Tibial nerve (tissue), 3 donors: ENCODE results near the gene INKA2.

Source experiments
- POLR2A ChIP-seq, 2 donors: fragments of 450-650 bp; IDR thresholded peaks; one replicate each; pipeline ENCODE4 v1.6.1; 2017; ENCODE audit warnings: antibody characterized with exemption in 2 of 2, mild to moderate bottlenecking in 2 of 2, moderate library complexity in 2 of 2
- TF ChIP-seq, protein P1 (sequence below), 5 experiments: fragments of 200-600 bp in 3 of 5; fragments of 450-650 bp in 2 of 5; sonication (generic) in 3 of 5; IDR thresholded peaks; one replicate each; pipeline ENCODE4 v1.5.1; 2016 to 2019; ENCODE audit warnings: antibody characterized with exemption in 5 of 5, mild to moderate bottlenecking in 3 of 5, moderate library complexity in 2 of 5

DNA sequence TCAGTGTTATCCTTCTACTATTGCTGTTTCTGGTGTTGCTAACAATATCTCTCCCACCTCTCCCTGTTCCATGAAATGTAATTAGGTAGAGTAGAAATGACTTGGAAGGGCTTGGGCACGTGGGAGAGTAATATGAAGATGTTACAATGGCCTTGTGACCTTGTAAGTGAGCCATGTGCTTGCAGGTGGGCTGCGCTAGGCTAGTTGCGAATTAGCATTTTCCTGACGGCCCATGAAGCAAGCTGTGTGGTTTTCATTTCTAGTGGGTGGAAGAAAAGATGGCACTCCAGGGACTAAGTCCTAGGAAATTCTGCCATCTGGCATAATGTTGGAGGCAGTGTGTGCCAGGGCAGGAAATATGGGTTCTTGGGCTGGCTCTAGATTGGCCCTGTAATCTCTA lies 8.8 kb upstream of the INKA2 start:
- TF ChIP-seq, protein P1, sequence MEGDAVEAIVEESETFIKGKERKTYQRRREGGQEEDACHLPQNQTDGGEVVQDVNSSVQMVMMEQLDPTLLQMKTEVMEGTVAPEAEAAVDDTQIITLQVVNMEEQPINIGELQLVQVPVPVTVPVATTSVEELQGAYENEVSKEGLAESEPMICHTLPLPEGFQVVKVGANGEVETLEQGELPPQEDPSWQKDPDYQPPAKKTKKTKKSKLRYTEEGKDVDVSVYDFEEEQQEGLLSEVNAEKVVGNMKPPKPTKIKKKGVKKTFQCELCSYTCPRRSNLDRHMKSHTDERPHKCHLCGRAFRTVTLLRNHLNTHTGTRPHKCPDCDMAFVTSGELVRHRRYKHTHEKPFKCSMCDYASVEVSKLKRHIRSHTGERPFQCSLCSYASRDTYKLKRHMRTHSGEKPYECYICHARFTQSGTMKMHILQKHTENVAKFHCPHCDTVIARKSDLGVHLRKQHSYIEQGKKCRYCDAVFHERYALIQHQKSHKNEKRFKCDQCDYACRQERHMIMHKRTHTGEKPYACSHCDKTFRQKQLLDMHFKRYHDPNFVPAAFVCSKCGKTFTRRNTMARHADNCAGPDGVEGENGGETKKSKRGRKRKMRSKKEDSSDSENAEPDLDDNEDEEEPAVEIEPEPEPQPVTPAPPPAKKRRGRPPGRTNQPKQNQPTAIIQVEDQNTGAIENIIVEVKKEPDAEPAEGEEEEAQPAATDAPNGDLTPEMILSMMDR (IDR thresholded peaks at IDR 0.05), result no peak
- no peak for TF ChIP-seq POLR2A (IDR thresholded peaks at IDR 0.05)
